ENCODE measurements around the gene GPR101. TPM values are rescaled to one million over a fixed set of nuclear protein-coding genes. Genes with fewer than 3 reads are reported as not detected.

GPR101 gene
- total RNA-seq = not detected in 3 replicates

- no peak within 1 kb of the TSS for H3K27ac Mint-ChIP-seq
- H3K4me1 Mint-ChIP-seq = peaks cover 5% of the 10 kb centered on the region
- H3K4me3 Mint-ChIP-seq = no peak within 1 kb of the TSS
- H3K36me3 Mint-ChIP-seq = no peaks in the 10 kb centered on the region
- H3K9me3 Mint-ChIP-seq = peaks cover 2% of the 10 kb centered on the region
- H3K27me3 Mint-ChIP-seq (ENCODE audit: low read depth) = peaks cover 49% of the 10 kb centered on the region
- TF ChIP-seq, protein P1, sequence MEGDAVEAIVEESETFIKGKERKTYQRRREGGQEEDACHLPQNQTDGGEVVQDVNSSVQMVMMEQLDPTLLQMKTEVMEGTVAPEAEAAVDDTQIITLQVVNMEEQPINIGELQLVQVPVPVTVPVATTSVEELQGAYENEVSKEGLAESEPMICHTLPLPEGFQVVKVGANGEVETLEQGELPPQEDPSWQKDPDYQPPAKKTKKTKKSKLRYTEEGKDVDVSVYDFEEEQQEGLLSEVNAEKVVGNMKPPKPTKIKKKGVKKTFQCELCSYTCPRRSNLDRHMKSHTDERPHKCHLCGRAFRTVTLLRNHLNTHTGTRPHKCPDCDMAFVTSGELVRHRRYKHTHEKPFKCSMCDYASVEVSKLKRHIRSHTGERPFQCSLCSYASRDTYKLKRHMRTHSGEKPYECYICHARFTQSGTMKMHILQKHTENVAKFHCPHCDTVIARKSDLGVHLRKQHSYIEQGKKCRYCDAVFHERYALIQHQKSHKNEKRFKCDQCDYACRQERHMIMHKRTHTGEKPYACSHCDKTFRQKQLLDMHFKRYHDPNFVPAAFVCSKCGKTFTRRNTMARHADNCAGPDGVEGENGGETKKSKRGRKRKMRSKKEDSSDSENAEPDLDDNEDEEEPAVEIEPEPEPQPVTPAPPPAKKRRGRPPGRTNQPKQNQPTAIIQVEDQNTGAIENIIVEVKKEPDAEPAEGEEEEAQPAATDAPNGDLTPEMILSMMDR (IDR thresholded peaks at IDR 0.05; ENCODE audit: unreplicated experiment) = no peak
- DNase-seq (ENCODE audit: low spot score in 2 of 2, unreplicated experiment in 2 of 2) = no peak
Observed at GRCh38 chrX:137033774-137034507, at the start of gene GPR101. Gene GPR101, minus strand, starts transcription at chrX:137033995. Its CDS starts 2,321 bp downstream, at chrX:137031674.

- TF ChIP-seq, protein P1 (IDR thresholded peaks at IDR 0.05; ENCODE audit: unreplicated experiment) = no peak
- peaks cover 39% of the 10 kb centered on the region for H3K9me3 Mint-ChIP-seq
- H3K27me3 Mint-ChIP-seq (ENCODE audit: low read depth) = peaks cover 25% of the 10 kb centered on the region
- no peak for DNase-seq (ENCODE audit: low spot score in 2 of 2, unreplicated experiment in 2 of 2)
- no peak overlapping the region for H3K27ac Mint-ChIP-seq
- no peaks in the 10 kb centered on the region for H3K4me1 Mint-ChIP-seq
- no peak overlapping the region for H3K4me3 Mint-ChIP-seq
- H3K36me3 Mint-ChIP-seq = no peaks in the 10 kb centered on the region
Observed at GRCh38 chrX:137081239-137081638, 47.4 kb upstream of the GPR101 start.

GRCh38 chrX:137072396-137072795, 38.6 kb upstream of the GPR101 start:
- no peak overlapping the region for H3K4me3 Mint-ChIP-seq
- H3K27ac Mint-ChIP-seq = no peak overlapping the region
- H3K27me3 Mint-ChIP-seq (ENCODE audit: low read depth) = peaks cover 19% of the 10 kb centered on the region
- H3K9me3 Mint-ChIP-seq = peaks cover 9% of the 10 kb centered on the region
- no peaks in the 10 kb centered on the region for H3K4me1 Mint-ChIP-seq
- no peak for DNase-seq (ENCODE audit: low spot score in 2 of 2, unreplicated experiment in 2 of 2)
- H3K36me3 Mint-ChIP-seq = no peaks in the 10 kb centered on the region
- TF ChIP-seq, protein P1 (IDR thresholded peaks at IDR 0.05; ENCODE audit: unreplicated experiment) = no peak

- H3K27ac Mint-ChIP-seq = no peak overlapping the region
- TF ChIP-seq, protein P1 (IDR thresholded peaks at IDR 0.05; ENCODE audit: unreplicated experiment) = no peak
- peaks cover 9% of the 10 kb centered on the region for H3K9me3 Mint-ChIP-seq
- DNase-seq (ENCODE audit: low spot score in 2 of 2, unreplicated experiment in 2 of 2) = no peak
- H3K36me3 Mint-ChIP-seq = no peaks in the 10 kb centered on the region
- peaks cover 19% of the 10 kb centered on the region for H3K27me3 Mint-ChIP-seq (ENCODE audit: low read depth)
- H3K4me3 Mint-ChIP-seq = no peak overlapping the region
- H3K4me1 Mint-ChIP-seq = no peaks in the 10 kb centered on the region
Observed at GRCh38 chrX:137071596-137071995, 37.8 kb upstream of the GPR101 start.

DNA sequence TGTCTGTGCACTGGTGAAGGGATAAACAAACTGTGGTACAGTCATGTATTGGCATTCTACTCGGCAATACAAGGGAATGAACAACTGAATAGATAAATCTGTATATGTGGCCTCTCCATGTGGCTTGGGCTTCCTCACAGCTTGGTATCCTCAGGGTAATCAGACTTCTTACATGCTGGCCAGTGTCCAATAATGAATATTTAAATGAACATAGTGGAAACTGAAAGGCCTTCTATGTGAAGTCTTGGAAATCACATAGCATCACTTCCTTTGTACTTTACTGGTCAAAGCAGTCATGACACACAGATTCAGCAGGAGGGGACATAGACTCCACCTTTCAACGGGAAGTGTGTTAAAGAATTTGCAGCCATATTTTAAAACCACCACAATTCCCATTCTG, 33.4 kb upstream of the GPR101 start:
- Mint-ChIP-seq H3K9me3 (peaks cover 4% of the 10 kb centered on the region), H3K27me3 (ENCODE audit: low read depth) (peaks cover 21% of the 10 kb centered on the region), H3K27ac (no peak overlapping the region), H3K4me3 (no peak overlapping the region), H3K36me3 (no peaks in the 10 kb centered on the region), H3K4me1 (no peaks in the 10 kb centered on the region)
- TF ChIP-seq, protein P1 (IDR thresholded peaks at IDR 0.05; ENCODE audit: unreplicated experiment) = no peak
- DNase-seq (ENCODE audit: low spot score in 2 of 2, unreplicated experiment in 2 of 2) = no peak
